ENCODE measurements around the gene VPS9D1.

VPS9D1 gene

GRCh38 chr16:89658221-89658879 lies 62.3 kb downstream of the VPS9D1 start:
- no peak for DNase-seq

GRCh38 chr16:89657442-89658220 lies 63.1 kb downstream of the VPS9D1 start, which contains the start of the genes CHMP1A and SPATA33:
Gene CHMP1A (minus strand): TSS chr16:89657708. CDS start chr16:89657588, 120 bp downstream.
Gene SPATA33 (plus strand): TSS chr16:89657836. CDS start chr16:89657912, 76 bp downstream.
- peak; percentile 93 for DNase-seq
